COLO668 (cell line): ENCODE results near the gene RRAGD.
"Not testable (repeated sequence)": the region's sequence is repeated elsewhere in the genome, so short reads cannot be mapped to it uniquely, and the experiment has no call there.

Source experiments
- DNase-seq: peaks from one replicate; lab custom pipeline; 2025; ENCODE audit not compliant: unreplicated experiment; lab: John Stamatoyannopoulos, UW

The RRAGD gene

DNA sequence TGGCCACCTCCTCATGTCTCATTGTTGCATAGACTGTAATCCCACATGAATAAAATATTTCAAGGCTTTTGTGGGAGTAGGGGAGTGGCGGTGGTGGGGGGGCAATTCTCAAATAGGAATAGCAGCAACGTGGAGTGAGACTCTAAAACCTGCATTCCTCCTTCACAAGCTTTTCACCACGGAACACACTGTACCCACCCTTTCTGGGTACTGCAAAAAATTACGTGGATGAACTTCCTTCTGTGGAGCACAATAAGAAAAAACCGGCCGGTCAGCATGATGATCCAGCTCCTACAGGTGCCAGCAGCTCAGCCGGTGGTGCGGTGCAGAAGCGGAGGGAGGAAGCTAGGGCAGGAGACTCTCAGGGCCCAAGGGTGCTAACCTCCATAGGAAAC lies 930 bp upstream of the RRAGD start:
- DNase-seq = no peak

DNA sequence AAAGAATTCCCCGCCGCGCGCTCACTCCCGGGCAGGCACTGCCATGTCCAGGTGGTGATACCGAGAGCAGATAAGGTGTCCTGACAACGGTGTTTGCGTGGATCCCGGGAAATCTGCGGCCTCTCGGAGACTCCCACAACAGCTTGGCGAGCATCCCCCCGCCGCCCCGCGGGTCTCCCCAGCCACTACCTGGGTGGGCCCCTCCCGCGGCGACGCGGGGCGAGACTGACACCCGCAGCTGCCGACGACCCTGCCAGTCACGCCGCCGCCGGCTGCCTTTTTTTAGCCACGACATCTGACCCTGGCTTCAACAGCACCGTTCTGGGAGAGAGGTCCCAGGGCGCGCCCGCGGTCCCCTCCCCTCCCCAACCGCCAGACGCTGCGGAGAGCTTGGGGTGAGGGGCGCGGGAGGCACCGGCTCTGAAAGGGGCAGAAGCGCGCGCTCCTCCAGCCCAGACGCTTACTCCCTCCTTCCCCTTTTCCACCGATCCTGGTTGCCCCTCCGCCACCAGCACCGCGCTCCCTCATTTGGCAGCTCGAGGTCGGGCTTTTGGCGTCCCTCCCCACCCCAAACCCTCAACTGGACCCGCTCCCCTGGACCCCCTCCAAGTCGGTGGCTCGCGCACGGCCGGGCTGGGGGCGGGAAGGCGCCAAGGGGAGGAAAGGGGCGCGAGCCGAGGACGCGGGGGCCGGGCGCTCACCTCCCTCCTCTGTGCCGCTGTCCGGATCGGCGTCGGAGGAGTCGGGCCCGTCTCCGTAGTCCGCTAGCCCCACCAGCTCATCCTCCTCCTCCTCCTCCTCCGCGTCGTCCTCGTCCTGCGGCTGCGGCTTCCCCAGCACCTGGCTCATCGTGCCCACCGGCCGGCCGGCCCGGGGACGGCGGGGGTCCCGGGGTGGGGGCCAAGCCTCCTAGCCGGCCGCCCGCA lies 665 bp downstream of the RRAGD start:
- DNase-seq = peak; percentile 43

DNA sequence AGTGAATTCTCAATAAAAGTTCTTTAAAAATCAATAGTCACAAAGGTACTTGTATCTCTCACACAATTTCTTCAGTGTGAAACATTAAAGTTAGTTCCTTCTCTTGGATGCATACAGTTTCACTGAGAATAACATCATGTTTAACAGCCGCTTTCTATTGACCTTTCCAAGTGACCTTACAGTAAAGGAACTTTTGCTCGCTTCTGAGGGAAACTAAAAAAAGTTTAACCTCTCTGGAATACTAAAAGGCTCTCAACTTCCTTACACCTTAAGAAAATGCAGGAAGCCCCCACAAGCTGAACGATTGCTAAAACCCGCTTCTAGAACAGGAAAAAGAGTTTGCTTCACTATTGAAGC lies 1.3 kb downstream of the RRAGD start:
- DNase-seq = no peak

DNA sequence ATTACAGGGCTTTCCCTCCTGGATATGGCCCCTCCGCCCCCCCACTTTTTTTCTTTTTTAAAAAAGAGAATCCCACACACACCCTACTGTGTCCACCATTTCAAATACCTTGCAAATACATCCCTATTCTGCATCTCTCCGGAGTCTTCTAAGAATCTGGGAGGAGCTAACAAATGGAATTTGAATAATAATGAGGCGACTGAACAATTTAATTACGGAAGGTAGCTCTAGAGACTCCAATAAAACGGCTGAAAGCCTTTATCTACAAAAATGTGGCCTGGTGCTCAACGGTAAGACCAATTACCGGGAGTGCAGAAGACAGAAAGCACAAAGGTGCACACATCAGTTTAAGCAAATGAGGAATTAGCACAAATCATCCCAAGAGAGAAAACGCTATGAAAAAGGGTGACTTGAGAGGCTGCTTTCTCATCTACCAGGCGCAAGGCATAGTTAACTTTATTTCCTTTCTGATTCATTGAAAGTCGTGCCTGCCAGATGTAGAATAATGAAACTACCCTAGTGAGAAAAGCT lies 1.8 kb downstream of the RRAGD start:
- no peak for DNase-seq

DNA sequence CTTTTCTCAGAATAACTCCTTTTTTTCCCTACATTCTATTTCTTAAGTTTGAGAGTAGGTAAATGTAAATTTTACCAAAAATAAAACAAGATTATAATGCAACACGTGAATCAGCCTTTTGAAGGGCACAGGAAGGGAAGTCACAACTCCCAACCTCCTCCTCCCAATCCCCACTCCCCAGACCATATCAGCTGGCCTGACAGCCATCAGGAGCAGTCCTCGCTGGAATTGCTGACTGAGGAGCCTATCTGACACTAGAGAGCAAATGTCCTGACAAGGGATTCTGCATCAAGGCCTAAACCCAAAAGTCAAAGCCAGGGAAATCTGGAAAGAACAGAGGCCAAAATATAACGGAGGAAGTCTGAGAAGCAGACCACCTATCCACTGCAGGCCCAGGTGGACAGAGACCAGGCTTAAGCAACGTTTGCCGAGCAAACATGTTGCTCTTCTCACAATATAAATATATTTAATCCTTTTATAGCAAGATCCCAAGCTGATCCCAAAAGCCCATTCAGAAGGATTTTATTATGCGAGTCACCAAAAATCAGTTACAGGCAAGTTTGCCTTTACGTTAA lies 2.5 kb downstream of the RRAGD start:
- no peak for DNase-seq

DNA sequence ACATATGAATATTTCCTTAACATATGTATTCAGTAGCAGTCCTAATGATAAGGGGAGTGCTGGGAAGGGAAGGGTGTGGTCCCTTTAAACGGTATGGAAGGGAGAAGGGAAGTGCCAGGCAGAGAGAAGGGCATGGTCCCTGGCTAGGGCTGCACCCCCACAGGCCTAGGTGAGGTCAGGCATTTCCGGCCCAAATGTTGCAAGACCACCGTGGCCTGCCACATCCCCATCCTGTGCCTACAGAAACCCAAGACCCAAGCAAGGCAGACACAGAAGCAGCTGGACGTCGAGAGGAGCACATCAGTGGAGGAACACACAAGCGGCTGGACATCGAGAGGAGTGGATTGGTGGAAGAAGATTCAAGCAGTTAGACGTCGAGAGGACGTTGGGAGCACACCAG lies 5.9 kb downstream of the RRAGD start:
- DNase-seq = no peak

DNA sequence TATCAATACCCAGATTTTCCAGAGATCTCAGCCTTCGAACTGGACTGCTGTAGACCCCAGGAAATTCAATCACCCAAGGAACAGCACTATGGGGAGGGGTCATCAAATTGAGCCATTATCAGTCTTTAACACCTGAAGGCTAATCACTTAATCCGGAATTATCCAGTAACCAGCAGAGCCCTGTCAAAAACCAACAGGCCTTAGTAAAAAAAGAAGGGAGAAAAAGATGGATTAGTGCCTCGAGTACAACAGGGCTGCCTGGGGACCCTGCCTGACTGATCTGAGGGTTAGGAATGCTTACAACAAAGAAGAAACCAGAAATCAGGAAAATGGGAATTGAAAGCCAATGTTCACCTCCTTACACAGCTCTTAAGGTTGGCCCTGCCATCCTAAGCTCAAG lies 7.6 kb downstream of the RRAGD start:
- DNase-seq = no peak

DNA sequence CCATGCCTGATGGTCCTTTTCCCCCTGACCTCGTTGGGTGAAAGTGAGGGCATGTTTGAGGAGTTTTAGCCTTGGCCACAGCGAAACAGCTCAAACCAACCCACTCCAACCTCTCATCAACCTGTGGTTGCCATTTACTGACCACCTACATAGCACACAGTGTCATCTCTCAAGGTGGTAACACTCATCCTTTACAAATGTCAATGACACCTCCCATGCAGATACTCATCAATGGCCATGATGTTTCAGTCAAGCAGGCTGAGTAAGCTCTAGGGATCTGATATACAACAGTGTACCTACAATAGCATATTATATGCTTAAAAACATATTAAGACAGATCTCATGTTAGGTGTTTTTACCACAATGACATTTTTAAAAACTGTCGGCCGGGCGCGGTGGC lies 9.3 kb downstream of the RRAGD start:
- no peak for DNase-seq

DNA sequence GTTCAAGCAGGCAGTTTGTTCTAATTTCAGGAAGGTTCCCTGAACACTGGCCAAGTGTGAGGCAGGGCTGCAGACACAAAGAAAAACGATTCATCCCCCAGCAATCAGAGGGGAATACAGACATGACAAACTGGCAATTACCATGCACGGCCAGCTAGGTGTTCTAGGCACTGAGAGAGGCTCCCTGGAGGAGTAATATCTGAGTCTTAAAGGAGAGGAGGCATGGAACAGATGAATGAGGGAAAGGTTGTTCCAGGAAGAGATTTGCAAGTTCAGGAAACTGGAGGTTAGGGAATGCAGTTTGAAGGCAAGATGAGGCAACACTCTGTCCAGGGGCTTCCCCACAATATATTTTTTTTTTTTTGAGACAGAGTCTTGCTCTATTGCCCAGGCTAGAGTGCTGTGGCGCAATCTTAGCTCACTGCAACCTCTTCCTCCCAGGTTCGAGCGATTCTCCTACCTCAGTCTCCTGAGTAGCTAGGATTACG lies 11.1 kb downstream of the RRAGD start:
- no peak for DNase-seq

DNA sequence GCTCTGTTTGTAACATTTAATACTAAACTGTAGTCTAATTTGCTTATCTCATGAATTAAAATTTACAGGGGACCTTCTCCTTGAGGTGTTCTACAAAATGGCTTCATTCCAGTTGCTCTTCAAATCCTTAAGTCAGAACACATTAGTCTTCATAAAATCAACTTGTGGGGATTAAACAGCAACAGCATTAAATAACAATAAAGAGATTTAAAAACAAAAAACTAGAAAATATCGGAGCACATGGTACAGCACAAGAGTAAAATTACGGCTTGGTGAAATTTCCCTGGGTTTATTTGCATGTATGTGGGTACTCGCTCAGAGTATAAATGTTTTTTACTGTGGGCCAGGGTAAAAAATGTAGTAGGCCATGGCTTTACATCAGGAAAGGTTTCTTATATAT lies 12.0 kb downstream of the RRAGD start:
- no peak for DNase-seq

DNA sequence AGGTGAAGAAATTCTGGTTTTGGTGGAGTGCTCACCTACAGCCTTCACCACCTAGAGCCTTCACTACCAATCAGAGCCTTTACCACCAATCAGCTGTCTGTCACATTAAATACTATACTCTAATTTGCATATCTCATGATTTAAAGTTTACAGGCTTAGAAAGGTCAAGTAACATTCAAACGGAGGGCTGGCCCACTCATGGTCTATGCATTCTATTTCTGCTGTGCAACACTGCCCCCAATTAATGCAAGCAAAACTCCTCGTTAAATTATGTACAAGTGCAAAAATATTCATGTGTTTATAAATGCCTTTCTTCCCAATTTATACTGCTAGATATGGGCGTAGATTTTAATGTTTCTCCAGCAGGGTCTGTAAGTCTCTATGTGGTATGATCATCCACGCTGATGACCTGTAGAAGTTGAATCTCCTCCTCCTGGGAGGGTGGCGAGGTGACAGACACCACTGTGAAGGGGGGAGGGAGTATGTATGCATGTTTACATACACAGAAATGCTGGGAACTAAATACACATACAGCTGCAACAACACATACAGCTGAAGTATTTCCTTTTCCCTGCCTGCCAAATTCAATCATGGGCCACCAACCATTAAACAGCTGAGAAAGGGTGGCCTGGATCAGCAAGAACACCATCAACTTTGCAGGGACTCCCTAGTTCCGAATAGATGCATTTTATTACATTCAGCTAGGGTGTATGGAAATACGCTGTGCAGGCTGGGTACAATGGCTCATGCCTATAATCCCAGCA lies 13.1 kb downstream of the RRAGD start:
- DNase-seq = peak; percentile 24

DNA sequence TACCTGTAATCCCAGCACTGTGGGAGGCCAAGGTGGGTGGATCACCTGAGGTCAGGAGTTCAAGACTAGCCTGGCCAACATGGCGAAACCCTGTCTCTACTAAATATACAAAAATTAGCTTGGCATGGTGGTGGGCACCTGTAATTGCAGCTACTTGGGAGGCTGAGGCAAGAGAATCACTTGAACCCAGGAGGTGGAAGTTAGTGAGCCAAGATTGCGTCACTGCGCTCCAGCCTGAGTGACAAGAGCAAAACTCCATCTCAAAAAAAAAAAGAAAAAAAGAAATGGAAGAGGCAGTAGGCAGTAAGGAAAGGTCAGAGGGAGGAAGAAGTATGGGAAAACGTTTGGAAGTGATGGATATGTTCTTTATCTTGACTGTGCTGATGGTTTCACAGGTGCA lies 14.2 kb downstream of the RRAGD start:
- not testable (repeated sequence) for DNase-seq

DNA sequence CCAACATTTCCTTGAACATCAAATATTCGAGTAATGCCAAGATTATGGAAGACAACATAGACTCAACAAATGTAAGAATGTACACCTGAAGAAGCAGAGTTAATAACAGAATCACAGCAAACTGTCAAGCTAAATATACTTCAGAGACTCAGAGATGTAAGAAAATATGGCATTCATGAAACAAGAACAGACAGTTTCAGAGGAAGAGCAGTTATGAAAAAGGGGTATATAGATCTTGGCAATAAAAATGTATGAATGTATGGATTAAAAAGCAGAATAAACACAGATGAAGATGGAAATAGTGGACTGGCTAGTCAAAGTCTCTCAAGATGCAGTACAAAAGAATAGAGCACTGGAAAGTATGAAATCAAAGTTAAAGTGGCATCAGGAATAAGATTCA lies 18.4 kb downstream of the RRAGD start:
- DNase-seq = no peak

DNA sequence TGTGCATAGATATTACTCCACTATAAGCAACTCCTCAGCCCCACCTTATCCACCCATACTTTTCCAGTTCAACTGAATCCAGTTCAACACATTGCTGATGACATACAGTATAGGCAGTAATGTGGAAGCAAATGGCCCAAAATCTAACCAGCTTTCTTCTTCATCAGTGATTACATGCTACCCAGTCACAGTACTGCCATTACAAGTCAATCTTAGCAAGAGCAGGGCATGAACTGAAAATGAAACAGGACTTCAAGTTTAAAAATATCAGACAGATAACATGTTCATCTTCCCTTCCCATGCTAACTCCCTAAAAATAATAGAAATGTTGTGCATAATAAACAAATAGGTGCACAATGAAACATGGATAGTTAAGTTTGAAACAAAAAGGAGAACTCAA lies 19.2 kb downstream of the RRAGD start:
- no peak for DNase-seq

DNA sequence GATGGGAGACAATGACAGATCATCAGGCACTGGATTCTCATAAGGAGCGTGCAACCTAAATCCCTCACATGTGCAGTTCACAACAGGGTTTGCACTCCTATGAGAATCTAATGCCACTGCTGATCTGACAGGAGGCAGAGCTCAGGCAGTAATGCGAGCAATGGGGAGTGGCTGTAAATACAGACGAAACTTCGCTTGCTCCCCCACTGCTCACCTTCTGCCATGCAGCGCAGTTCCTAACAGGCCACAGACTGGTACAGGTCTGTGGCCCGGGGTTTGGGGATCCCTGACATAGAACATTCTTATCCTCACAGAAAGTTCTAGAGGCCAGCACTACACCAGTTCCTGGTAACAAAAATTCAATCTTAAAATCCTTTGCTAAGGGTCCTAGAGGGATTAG lies 23.2 kb downstream of the RRAGD start:
- DNase-seq = no peak

DNA sequence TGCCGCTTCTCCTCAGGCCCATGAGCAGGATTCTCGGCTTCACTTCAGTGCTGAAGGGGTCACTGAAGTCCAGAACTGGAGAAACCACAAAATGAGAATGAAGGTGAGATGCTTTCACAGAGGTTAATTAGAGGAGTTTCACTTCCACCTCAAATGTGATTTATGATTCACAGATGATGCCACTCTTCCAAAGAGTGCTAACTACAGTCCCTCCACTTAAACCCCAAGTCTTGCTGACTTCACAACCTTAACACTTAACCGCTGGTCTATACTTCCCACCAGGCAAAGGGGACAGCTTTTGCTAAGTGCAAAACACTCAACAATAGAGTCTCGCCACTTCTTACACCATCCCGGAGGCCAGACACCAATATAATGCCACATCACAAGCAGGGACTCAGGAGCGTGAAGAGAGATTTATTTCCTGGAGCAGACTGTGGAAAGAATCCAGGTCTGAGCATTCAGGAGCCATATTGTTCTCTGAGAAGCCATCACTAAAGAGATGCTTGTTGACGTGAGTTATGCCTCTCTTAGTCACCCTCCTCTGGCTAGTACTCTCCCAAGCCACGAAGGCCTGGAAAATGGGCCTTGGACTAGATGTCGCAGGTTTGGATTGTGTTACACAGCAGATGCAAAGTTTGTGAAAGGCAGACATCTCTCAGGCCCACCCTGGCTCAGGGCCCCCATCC lies 24.4 kb downstream of the RRAGD start:
- no peak for DNase-seq

DNA sequence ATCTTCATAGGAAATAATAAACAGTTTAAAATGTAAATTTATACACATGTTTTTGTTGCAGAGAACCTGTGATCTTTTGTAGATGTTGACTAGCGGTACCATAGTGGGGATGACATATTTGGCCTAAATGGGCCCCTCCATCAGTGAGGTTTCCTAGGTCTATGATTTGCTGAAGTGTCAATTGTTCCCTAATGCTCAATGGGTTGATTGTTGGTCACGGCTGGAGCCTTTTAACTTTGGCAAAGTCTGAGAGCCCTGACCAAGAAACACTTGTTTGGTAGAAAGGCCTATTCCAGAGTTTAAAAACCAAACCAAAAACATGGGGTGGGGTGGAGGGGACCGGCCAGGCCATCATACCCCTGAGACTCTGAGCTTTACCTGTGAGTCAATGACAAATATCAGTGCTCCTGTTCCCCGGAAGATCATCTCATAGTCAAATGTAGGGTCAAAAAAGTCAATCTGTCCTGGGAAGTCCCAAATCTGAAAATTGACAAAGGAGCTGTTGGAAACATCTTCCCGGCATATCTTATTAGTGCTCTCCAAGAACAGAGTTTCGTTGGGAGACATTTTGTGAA lies 25.1 kb downstream of the RRAGD start:
- DNase-seq = no peak

DNA sequence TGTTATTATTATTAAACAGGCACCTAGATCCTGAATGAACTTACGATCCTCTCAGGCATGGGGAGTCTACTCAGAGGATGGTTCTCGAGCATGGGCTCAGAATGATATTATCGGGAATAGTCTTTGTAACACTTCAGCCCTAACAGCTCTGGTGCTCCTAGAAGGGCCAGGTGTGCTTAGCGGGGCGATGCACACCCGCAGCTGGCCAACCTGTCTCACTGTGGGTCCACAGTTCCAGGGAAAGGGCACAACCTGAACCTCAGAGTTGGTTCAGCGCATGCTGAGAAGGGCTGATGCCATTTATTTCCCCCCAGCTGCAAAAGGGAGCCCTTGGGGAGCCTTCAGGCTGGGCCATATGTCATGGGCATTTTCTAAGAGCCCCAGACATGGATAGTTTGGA lies 26.2 kb downstream of the RRAGD start:
- peak; percentile 26 for DNase-seq

DNA sequence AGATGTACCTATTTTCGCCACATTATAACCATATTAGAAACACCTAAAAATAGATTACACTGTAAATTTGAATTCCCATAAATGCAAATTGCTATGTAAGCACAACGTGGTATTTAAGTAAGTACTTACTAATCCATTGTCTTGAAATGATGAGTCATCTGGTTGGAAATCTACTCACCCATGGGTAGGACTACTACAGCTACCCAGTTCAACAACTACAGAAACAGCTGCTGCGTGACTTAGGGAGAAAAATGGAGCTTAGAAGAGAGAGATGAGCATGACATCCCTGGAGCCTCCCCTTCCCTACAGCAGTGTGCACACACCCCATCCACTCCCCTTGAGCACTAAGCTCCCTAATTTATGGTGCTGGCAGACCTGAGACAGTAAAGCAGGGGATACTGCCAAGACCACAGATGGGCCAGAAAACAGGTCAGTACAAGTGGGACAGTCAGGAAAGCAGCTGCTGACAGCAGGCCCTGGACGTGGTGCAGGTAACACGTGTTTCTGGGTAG lies 26.9 kb downstream of the RRAGD start:
- peak; percentile 17 for DNase-seq

DNA sequence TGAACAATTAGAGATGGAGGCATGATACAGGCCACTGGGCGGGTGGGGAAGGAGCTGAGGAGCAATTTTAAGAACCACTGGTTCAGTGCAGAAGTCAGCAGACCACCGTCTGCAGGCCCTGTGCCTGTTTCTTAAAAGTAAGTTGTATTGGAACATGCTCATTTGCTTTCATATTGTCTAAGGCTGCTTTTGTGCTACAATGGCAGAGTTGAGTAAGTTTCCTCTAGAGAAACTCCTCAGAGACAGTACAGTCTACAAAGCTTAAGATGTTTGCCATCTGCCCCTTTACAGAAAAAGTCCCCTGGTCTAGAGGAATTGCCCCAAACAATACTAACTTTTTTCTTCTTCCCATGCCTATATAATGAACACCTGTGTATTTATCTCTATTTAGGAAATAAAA lies 31.0 kb downstream of the RRAGD start:
- no peak for DNase-seq

DNA sequence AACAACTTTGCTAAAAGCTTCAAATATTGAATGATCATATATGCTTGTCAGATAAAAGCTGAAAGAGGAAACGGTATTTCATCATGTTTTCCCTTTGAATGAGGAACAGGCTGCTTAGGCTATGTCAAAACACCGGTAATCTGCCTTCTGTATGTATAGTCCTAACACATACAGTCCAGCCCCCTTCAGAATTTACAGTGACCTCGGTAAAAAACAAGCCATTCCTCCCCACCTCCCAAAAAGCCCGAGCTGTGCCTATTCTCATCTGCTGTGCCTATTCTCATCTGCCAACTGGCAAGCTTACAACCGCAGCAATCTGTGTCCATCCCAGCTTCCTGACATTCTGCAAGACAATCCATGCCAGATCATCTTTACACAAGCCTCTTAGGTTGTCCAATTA lies 32.8 kb downstream of the RRAGD start:
- DNase-seq = no peak
